Measurements from ENCODE around the gene MAN2B1.

MAN2B1 gene

GRCh38 chr19:12705654-12706331 lies 39.3 kb upstream of the MAN2B1 start:
- no peak overlapping the region for H3K4me2 ChIP-seq (ENCODE audit: low read depth, low read length)
- peaks cover 20% of the 10 kb centered on the region for H3K36me3 ChIP-seq (replicated peaks; ENCODE audit: insufficient read depth, low read length)
- H3K27me3 ChIP-seq (replicated peaks; ENCODE audit: insufficient read depth, low read length), result no peaks in the 10 kb centered on the region
- H3F3A ChIP-seq (ENCODE audit: insufficient read depth, low read length), result no peaks in the 10 kb centered on the region; the same call in 1 of the 2 replicates
- no peaks in the 10 kb centered on the region for H3K9me2 ChIP-seq (replicated peaks; ENCODE audit: insufficient read depth, low read length)
- H3K9ac ChIP-seq (ENCODE audit: low read length), result no peak overlapping the region
- no peak overlapping the region for H3K4me3 ChIP-seq (ENCODE audit: low read length)
- no peaks in the 10 kb centered on the region for H3K4me1 ChIP-seq (ENCODE audit: low read length)
- TF ChIP-seq EZH2phosphoT487 (IDR thresholded peaks at IDR 0.05; ENCODE audit: low read length) (no peak), EZH2 (optimal IDR thresholded peaks at IDR 0.05; ENCODE audit: low read depth, low read length) (no peak), CTCF (IDR thresholded peaks at IDR 0.05; ENCODE audit: low read length) (no peak)
- no peaks in the 10 kb centered on the region for H3K9me3 ChIP-seq (replicated peaks; ENCODE audit: insufficient read depth, low read length)
- no peak overlapping the region for H2AFZ ChIP-seq (ENCODE audit: low read length)
- no peak for DNase-seq
- no peak overlapping the region for H3K27ac ChIP-seq (ENCODE audit: low read length)
- no peaks in the 10 kb centered on the region for H3K79me2 ChIP-seq (ENCODE audit: low read length)
- no peaks in the 10 kb centered on the region for H4K20me1 ChIP-seq (ENCODE audit: insufficient read depth, low read length)

GRCh38 chr19:12705169-12705568 lies 38.6 kb upstream of the MAN2B1 start:
- no peak for TF ChIP-seq CTCF (IDR thresholded peaks at IDR 0.05; ENCODE audit: low read length)
- no peak for TF ChIP-seq EZH2phosphoT487 (IDR thresholded peaks at IDR 0.05; ENCODE audit: low read length)
- DNase-seq, result no peak
- no peaks in the 10 kb centered on the region for H3K9me2 ChIP-seq (replicated peaks; ENCODE audit: insufficient read depth, low read length)
- no peak overlapping the region for H3K27ac ChIP-seq (ENCODE audit: low read length)
- H3K27me3 ChIP-seq (replicated peaks; ENCODE audit: insufficient read depth, low read length), result no peaks in the 10 kb centered on the region
- H4K20me1 ChIP-seq (ENCODE audit: insufficient read depth, low read length), result no peaks in the 10 kb centered on the region
- H3K4me3 ChIP-seq (ENCODE audit: low read length), result no peak overlapping the region
- H3K4me2 ChIP-seq (ENCODE audit: low read depth, low read length), result no peak overlapping the region
- H3K79me2 ChIP-seq (ENCODE audit: low read length), result no peaks in the 10 kb centered on the region
- no peaks in the 10 kb centered on the region for H3K9me3 ChIP-seq (replicated peaks; ENCODE audit: insufficient read depth, low read length)
- H3K36me3 ChIP-seq (replicated peaks; ENCODE audit: insufficient read depth, low read length), result peaks cover 18% of the 10 kb centered on the region
- H3F3A ChIP-seq (ENCODE audit: insufficient read depth, low read length), result no peaks in the 10 kb centered on the region; the same call in 1 of the 2 replicates
- H3K9ac ChIP-seq (ENCODE audit: low read length), result no peak overlapping the region
- H3K4me1 ChIP-seq (ENCODE audit: low read length), result no peaks in the 10 kb centered on the region
- H2AFZ ChIP-seq (ENCODE audit: low read length), result no peak overlapping the region

- Histone ChIP-seq H4K20me1 (ENCODE audit: insufficient read depth, low read length) (no peaks in the 10 kb centered on the region), H3K79me2 (ENCODE audit: low read length) (no peaks in the 10 kb centered on the region), H3K27me3 (replicated peaks; ENCODE audit: insufficient read depth, low read length) (no peaks in the 10 kb centered on the region), H3K9ac (ENCODE audit: low read length) (no peak overlapping the region), H3K4me2 (ENCODE audit: low read depth, low read length) (no peak overlapping the region), H3K4me3 (ENCODE audit: low read length) (no peak overlapping the region), H2AFZ (ENCODE audit: low read length) (no peak overlapping the region), H3K36me3 (replicated peaks; ENCODE audit: insufficient read depth, low read length) (peaks cover 14% of the 10 kb centered on the region), H3K9me3 (replicated peaks; ENCODE audit: insufficient read depth, low read length) (no peaks in the 10 kb centered on the region), H3K27ac (ENCODE audit: low read length) (no peak overlapping the region), H3F3A (ENCODE audit: insufficient read depth, low read length) (peaks cover 2% of the 10 kb centered on the region; the same call in 1 of the 2 replicates), H3K9me2 (replicated peaks; ENCODE audit: insufficient read depth, low read length) (no peaks in the 10 kb centered on the region), H3K4me1 (ENCODE audit: low read length) (no peaks in the 10 kb centered on the region)
- TF ChIP-seq EZH2phosphoT487 (IDR thresholded peaks at IDR 0.05; ENCODE audit: low read length) (no peak), CTCF (IDR thresholded peaks at IDR 0.05; ENCODE audit: low read length) (no peak), EZH2 (optimal IDR thresholded peaks at IDR 0.05; ENCODE audit: low read depth, low read length) (no peak)
- DNase-seq, result no peak
These were observed 36.5 kb upstream of the MAN2B1 start for GRCh38 chr19:12703046-12703445.

Measured in MM.1S (cell line).